Activated CD8-positive, alpha-beta T cell treated with anti-CD3 and anti-CD28 coated beads, Interleukin-2, amount 10 ng/mL, durations not matched to agents 7 days and 5 days (primary cell): Measurements from ENCODE around the gene SDC3. TPM values are rescaled to one million over a fixed set of nuclear protein-coding genes. Genes with fewer than 3 reads are reported as not detected.
A peak's percentile ranks its signal among the peaks of the same experiment; 100 is the strongest.

Source experiments
- ATAC-seq: fragments of 150-1000 bp; cut with Tn5 transposase; one replicate; pipeline ENCODE4 v1.10.0; 2021; ENCODE audit warnings: moderate library complexity
- CTCF ChIA-PET: fragments of 350-600 bp; sonication (Branson Sonifier 250); formaldehyde crosslinking; loops from one replicate; lab custom pipeline; 2021; ENCODE audit warnings: antibody characterized with exemption; lab: Charles Lee
- POLR2A ChIA-PET: fragments of 350-600 bp; sonication (Branson Sonifier 250); formaldehyde crosslinking; loops from one replicate; lab custom pipeline; 2021; ENCODE audit warnings: antibody characterized with exemption; lab: Charles Lee
- DNase-seq: peaks from one replicate; pipeline ENCODE4 v3.0.0-alpha.2; 2020
- H3K27ac Mint-ChIP-seq: one replicate; pipeline ENCODE4 v1.8.0; 2021; ENCODE audit warnings: mild to moderate bottlenecking, mixed read lengths
- H3K27me3 Mint-ChIP-seq: one replicate; pipeline ENCODE4 v1.8.0; 2021; ENCODE audit warnings: low read depth, mixed read lengths
- H3K36me3 Mint-ChIP-seq: one replicate; pipeline ENCODE4 v1.8.0; 2021; ENCODE audit warnings: low read depth, mixed read lengths
- H3K4me1 Mint-ChIP-seq: one replicate; pipeline ENCODE4 v1.8.0; 2021; ENCODE audit warnings: low read depth, mixed read lengths
- H3K4me3 Mint-ChIP-seq: one replicate; pipeline ENCODE4 v1.8.0; 2021; ENCODE audit warnings: mild to moderate bottlenecking, mixed read lengths
- H3K9me3 Mint-ChIP-seq: one replicate; pipeline ENCODE4 v1.8.0; 2022; ENCODE audit warnings: mixed read lengths; ENCODE audit not compliant: insufficient read depth
- total RNA-seq, 2 experiments: library from RNA; stranded (reverse); gene quantifications; one replicate each; pipeline ENCODE4 v1.2.3, GENCODE V29; 2021

The SDC3 gene
- total RNA-seq, 2 experiments from 2014 or later, result not detected

DNA sequence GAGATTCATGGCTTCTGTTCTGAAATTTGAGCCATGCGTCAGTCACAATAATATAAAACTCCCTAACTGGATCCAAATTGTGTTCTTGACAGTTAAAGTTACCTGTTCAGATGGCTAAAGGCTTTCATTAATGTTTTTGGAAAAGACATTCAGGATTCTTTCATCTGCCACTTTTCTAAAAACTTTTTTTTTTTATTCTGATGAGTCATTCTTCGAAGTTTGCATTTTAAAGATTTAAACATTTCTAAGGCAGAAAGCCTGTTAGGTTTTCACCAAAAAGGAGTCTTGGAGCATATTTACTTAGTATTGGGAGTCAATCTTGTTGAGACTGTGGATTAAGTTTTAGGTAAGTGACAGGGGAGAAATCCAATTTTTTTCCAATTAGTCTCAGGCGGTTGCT, 18.9 kb upstream of the SDC3 start:
- ATAC-seq, result no peak
- H3K27ac Mint-ChIP-seq, result no peak overlapping the region
- CTCF ChIA-PET, result interaction anchor here (1.3 to 7.7 kb wide), 5 partner anchors 12 to 209 kb away, joined by 3 to 81 read pairs (median 18); no protein-coding TSS in a partner anchor
- POLR2A ChIA-PET, result interaction anchor here (0.6 kb wide), 1 partner anchor 45 kb away, joined by 6 read pairs; no protein-coding TSS in a partner anchor
- no peak overlapping the region for H3K4me3 Mint-ChIP-seq
- peaks cover 5% of the 10 kb centered on the region for H3K36me3 Mint-ChIP-seq
- peaks cover 7% of the 10 kb centered on the region for H3K27me3 Mint-ChIP-seq
- peaks cover 8% of the 10 kb centered on the region for H3K4me1 Mint-ChIP-seq
- no peaks in the 10 kb centered on the region for H3K9me3 Mint-ChIP-seq
- no peak for DNase-seq

- peaks cover 4% of the 10 kb centered on the region for H3K4me1 Mint-ChIP-seq
- H3K4me3 Mint-ChIP-seq, result no peak overlapping the region
- no peaks in the 10 kb centered on the region for H3K36me3 Mint-ChIP-seq
- ChIA-PET CTCF (interaction anchor here (1.1 to 1.2 kb wide), 2 partner anchors 8 to 9 kb away, joined by 3 to 4 read pairs; no protein-coding TSS in a partner anchor), POLR2A (interaction anchor here (0.6 kb wide), 1 partner anchor 20 kb away, joined by 3 read pairs; no protein-coding TSS in a partner anchor)
- ATAC-seq (no peak), DNase-seq (no peak)
- no peak overlapping the region for H3K27ac Mint-ChIP-seq
- H3K27me3 Mint-ChIP-seq, result peaks cover 22% of the 10 kb centered on the region
- no peaks in the 10 kb centered on the region for H3K9me3 Mint-ChIP-seq
Observed at GRCh38 chr1:30923597-30923996, 15.0 kb upstream of the SDC3 start.

- ChIA-PET POLR2A (no interaction called here), CTCF (interaction anchor here (1.2 to 4.0 kb wide), 5 partner anchors 8 to 202 kb away, joined by 3 to 30 read pairs (median 10); no protein-coding TSS in a partner anchor)
- Mint-ChIP-seq H3K27ac (no peak overlapping the region), H3K4me1 (peaks cover 3% of the 10 kb centered on the region), H3K4me3 (no peak overlapping the region), H3K27me3 (peaks cover 22% of the 10 kb centered on the region), H3K36me3 (no peaks in the 10 kb centered on the region), H3K9me3 (no peaks in the 10 kb centered on the region)
- ATAC-seq (no peak), DNase-seq (no peak)
Observed at GRCh38 chr1:30920827-30921226, 12.3 kb upstream of the SDC3 start.

GRCh38 chr1:30919025-30919881, 10.7 kb upstream of the SDC3 start:
- no peak for ATAC-seq
- H3K27ac Mint-ChIP-seq, result no peak overlapping the region
- H3K36me3 Mint-ChIP-seq, result no peaks in the 10 kb centered on the region
- ChIA-PET POLR2A (no interaction called here), CTCF (interaction anchor here (0.7 to 4.0 kb wide), 6 partner anchors 9 to 201 kb away, joined by 3 to 30 read pairs (median 10); no protein-coding TSS in a partner anchor)
- H3K27me3 Mint-ChIP-seq, result peaks cover 22% of the 10 kb centered on the region
- H3K4me1 Mint-ChIP-seq, result peaks cover 3% of the 10 kb centered on the region
- H3K9me3 Mint-ChIP-seq, result no peaks in the 10 kb centered on the region
- H3K4me3 Mint-ChIP-seq, result no peak overlapping the region
- no peak for DNase-seq

- peaks cover 15% of the 10 kb centered on the region for H3K27me3 Mint-ChIP-seq
- H3K4me1 Mint-ChIP-seq, result peaks cover 12% of the 10 kb centered on the region
- ATAC-seq (no peak), DNase-seq (no peak)
- H3K9me3 Mint-ChIP-seq, result no peaks in the 10 kb centered on the region
- no peaks in the 10 kb centered on the region for H3K36me3 Mint-ChIP-seq
- POLR2A ChIA-PET, result no interaction called here
- H3K27ac Mint-ChIP-seq, result no peak overlapping the region
- no peak overlapping the region for H3K4me3 Mint-ChIP-seq
- CTCF ChIA-PET, result no interaction called here
Observed at GRCh38 chr1:30916296-30916695, 7.7 kb upstream of the SDC3 start.

- POLR2A ChIA-PET, result interaction anchor here (0.7 kb wide), 1 partner anchor 14 kb away, joined by 3 read pairs; no protein-coding TSS in a partner anchor
- no peak overlapping the region for H3K27ac Mint-ChIP-seq
- ATAC-seq, result no peak
Observed at GRCh38 chr1:30915491-30916230, 7.1 kb upstream of the SDC3 start.

DNA sequence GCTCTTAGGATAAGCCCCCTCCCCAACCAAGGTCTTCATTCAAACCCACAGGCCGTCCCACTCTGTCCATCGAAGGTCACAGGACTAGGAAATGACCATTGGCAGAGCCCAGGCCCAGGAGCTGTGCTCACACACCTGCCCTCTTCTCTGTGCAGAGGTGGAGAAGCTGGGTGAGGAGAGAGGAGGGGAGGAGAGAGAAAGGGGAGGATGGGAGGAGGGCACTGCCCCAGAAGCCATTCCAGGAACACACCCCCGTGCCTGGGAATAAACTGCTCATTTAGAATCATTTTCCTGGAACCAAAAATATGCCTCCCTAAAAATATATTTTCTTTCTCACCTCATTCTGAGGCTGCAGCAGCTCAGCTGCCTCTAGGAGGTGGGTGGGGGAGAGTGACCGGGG, 6.4 kb upstream of the SDC3 start:
- no peak for ATAC-seq
- peaks cover 16% of the 10 kb centered on the region for H3K27me3 Mint-ChIP-seq

More at GRCh38 chr1:30915491-30916230, 7.1 kb upstream of the SDC3 start:
- Mint-ChIP-seq H3K9me3 (no peaks in the 10 kb centered on the region), H3K27me3 (peaks cover 14% of the 10 kb centered on the region), H3K4me1 (peaks cover 12% of the 10 kb centered on the region), H3K36me3 (no peaks in the 10 kb centered on the region), H3K4me3 (no peak overlapping the region)
- CTCF ChIA-PET, result interaction anchor here (1.2 to 6.6 kb wide), 4 partner anchors 8 to 135 kb away, joined by 3 to 108 read pairs (median 33); no protein-coding TSS in a partner anchor
- DNase-seq, result no peak

DNA sequence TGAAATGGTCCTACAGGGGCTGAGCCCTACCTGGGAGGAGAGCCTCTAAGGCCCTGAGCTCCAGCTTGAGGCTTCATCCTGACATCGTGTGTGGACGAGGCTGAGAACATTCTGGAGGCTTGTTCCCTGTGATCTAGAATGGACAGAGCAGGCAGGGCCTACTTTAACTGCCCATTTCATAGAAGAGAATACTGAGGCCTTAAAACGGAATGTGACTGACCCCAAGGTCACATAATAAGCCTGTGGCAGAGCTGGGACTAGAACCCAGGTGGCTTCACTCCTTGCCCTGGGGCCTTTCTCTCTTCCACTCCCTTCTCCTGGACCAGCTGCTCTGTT, 6.0 kb upstream of the SDC3 start:
- Mint-ChIP-seq H3K9me3 (no peaks in the 10 kb centered on the region), H3K4me1 (peaks cover 16% of the 10 kb centered on the region), H3K27ac (no peak overlapping the region), H3K36me3 (no peaks in the 10 kb centered on the region), H3K4me3 (no peak overlapping the region), H3K27me3 (peaks cover 17% of the 10 kb centered on the region)
- ChIA-PET POLR2A (interaction anchor here (0.7 kb wide), 1 partner anchor 15 kb away, joined by 3 read pairs; no protein-coding TSS in a partner anchor), CTCF (interaction anchor here (1.2 to 6.6 kb wide), 5 partner anchors 9 to 195 kb away, joined by 3 to 108 read pairs (median 4); no protein-coding TSS in a partner anchor)
- ATAC-seq (no peak), DNase-seq (no peak)

More for the DNA sequence above, 6.4 kb upstream of the SDC3 start:
- no peaks in the 10 kb centered on the region for H3K9me3 Mint-ChIP-seq
- no peak overlapping the region for H3K27ac Mint-ChIP-seq
- H3K4me3 Mint-ChIP-seq, result no peak overlapping the region
- ChIA-PET POLR2A (interaction anchor here (0.7 kb wide), 1 partner anchor 14 kb away, joined by 3 read pairs; no protein-coding TSS in a partner anchor), CTCF (interaction anchor here (1.2 to 6.6 kb wide), 4 partner anchors 9 to 134 kb away, joined by 3 to 108 read pairs (median 33); no protein-coding TSS in a partner anchor)
- H3K36me3 Mint-ChIP-seq, result no peaks in the 10 kb centered on the region
- peaks cover 12% of the 10 kb centered on the region for H3K4me1 Mint-ChIP-seq
- no peak for DNase-seq

DNA sequence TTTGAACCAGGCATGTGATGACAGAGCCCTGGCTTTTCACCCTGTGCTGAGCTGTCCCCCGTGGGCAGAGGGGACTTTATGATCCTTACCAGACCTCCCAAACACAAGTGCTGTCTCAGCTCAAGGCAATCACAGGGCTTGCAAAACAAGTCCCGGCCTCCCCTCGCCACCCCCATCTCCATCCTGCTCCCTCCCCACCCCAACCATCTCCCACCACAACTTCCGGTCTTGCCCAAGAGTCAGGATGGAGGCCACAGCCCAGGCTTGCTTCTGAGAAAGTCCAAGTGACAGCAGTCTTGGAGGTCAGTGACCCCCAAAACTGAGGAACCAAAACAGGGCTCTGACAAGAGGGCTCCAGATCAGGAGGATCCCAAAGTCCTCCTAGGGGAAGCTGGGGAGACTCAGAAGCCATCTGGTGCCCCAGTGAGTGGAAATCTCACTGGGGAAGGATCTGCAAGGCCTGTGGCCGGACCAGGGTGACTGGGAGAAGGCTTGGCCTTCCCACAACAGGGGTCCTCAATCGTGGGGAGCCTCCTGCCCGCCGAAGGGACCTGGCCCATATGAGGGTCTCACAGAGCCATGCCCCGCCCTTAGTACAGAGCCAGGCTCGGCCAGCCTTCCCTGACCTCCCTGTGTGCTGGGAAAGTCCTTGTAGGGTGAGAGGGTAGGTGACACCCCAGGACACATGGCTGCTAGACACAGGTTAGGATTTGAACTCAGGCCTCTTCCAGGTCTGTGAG, 4.5 kb upstream of the SDC3 start:
- ATAC-seq (no peak), DNase-seq (no peak)
- peaks cover 19% of the 10 kb centered on the region for H3K4me1 Mint-ChIP-seq
- CTCF ChIA-PET, result interaction anchor here (0.7 to 6.6 kb wide), 6 partner anchors 13 to 195 kb away, joined by 3 to 108 read pairs (median 4); no protein-coding TSS in a partner anchor
- H3K9me3 Mint-ChIP-seq, result no peaks in the 10 kb centered on the region
- H3K27me3 Mint-ChIP-seq, result peaks cover 19% of the 10 kb centered on the region
- H3K27ac Mint-ChIP-seq, result peak overlapping the region; percentile 69
- POLR2A ChIA-PET, result interaction anchor here (0.9 kb wide), 1 partner anchor 111 kb away, joined by 3 read pairs; no protein-coding TSS in a partner anchor
- H3K36me3 Mint-ChIP-seq, result no peaks in the 10 kb centered on the region
- no peak overlapping the region for H3K4me3 Mint-ChIP-seq

GRCh38 chr1:30912224-30912623, 3.7 kb upstream of the SDC3 start:
- ATAC-seq (no peak), DNase-seq (no peak)
- no peaks in the 10 kb centered on the region for H3K36me3 Mint-ChIP-seq
- peaks cover 25% of the 10 kb centered on the region for H3K27me3 Mint-ChIP-seq
- no peak overlapping the region for H3K27ac Mint-ChIP-seq
- ChIA-PET POLR2A (interaction anchor here (0.9 kb wide), 1 partner anchor 111 kb away, joined by 3 read pairs; no protein-coding TSS in a partner anchor), CTCF (interaction anchor here (0.6 to 6.6 kb wide), 5 partner anchors 14 to 131 kb away, joined by 3 to 108 read pairs (median 4); no protein-coding TSS in a partner anchor)
- peaks cover 25% of the 10 kb centered on the region for H3K4me1 Mint-ChIP-seq
- no peaks in the 10 kb centered on the region for H3K9me3 Mint-ChIP-seq
- H3K4me3 Mint-ChIP-seq, result no peak overlapping the region
